ENCODE data around the gene PDZRN3. TPM values are rescaled to one million over a fixed set of nuclear protein-coding genes. Genes with fewer than 3 reads are reported as not detected.
"Not testable (repeated sequence)": the region's sequence is repeated elsewhere in the genome, so short reads cannot be mapped to it uniquely, and the experiment has no call there.

The PDZRN3 gene
- total RNA-seq, 1 donor from 2014 or later, result 21.9 TPM

DNA sequence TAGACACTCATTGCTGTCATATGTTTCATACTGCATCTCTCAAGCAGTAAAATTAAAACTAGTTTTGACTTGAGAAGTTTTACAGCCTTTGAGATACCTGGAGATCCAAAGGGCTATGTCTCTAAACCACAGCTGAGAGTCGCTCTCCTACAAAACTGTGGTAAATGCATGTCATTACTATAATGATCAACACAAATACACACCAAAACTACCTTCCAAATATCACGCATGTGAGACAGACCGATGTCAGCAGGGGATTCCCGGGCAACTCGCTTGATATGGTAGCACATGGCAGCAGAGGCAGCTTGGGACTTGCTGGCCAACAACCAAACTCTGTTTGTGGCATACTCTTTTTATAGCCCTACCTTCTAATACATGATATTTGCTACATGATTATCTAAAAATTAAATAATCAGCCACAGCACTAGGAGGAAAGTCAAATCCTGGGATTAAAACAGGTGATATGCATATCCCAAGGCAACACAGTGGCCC is 56.3 kb downstream of the PDZRN3 start:
- H3K36me3 Mint-ChIP-seq (ENCODE audit: unreplicated experiment), result no peaks in the 10 kb centered on the region
- no peak overlapping the region for H3K4me3 Mint-ChIP-seq (ENCODE audit: unreplicated experiment)
- no peak for DNase-seq
- no peak overlapping the region for H3K27ac Mint-ChIP-seq (ENCODE audit: unreplicated experiment)
- H3K4me1 Mint-ChIP-seq (ENCODE audit: low read depth, unreplicated experiment), result peaks cover 3% of the 10 kb centered on the region
- H3K27me3 Mint-ChIP-seq (ENCODE audit: unreplicated experiment), result no peaks in the 10 kb centered on the region
- TF ChIP-seq, protein P1, sequence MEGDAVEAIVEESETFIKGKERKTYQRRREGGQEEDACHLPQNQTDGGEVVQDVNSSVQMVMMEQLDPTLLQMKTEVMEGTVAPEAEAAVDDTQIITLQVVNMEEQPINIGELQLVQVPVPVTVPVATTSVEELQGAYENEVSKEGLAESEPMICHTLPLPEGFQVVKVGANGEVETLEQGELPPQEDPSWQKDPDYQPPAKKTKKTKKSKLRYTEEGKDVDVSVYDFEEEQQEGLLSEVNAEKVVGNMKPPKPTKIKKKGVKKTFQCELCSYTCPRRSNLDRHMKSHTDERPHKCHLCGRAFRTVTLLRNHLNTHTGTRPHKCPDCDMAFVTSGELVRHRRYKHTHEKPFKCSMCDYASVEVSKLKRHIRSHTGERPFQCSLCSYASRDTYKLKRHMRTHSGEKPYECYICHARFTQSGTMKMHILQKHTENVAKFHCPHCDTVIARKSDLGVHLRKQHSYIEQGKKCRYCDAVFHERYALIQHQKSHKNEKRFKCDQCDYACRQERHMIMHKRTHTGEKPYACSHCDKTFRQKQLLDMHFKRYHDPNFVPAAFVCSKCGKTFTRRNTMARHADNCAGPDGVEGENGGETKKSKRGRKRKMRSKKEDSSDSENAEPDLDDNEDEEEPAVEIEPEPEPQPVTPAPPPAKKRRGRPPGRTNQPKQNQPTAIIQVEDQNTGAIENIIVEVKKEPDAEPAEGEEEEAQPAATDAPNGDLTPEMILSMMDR (IDR thresholded peaks at IDR 0.05; ENCODE audit: partially characterized antibody, unreplicated experiment), result no peak
- no peaks in the 10 kb centered on the region for H3K9me3 Mint-ChIP-seq (ENCODE audit: unreplicated experiment)

DNA sequence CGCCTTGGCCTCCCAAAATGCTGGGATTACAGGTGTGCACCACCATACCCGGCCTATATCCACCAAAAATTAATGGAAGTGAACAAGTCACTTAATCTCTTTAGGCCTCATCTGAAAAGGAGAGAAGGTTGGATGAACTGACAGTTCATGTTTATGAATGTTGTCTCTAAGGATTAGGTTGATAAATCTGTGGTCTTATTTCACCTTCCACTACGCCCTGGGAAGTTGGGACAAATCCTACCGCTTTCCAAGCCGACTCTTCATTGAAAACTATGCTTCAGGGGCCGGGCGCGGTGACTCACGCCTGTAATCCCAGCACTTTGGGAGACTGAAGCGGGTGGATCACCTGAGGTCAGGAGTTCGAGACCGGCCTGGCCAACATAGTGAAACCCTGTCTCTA is 59.4 kb downstream of the PDZRN3 start:
- not testable (repeated sequence) for H3K36me3 Mint-ChIP-seq (ENCODE audit: unreplicated experiment); H3K9me3 Mint-ChIP-seq (ENCODE audit: unreplicated experiment); H3K27ac Mint-ChIP-seq (ENCODE audit: unreplicated experiment); H3K27me3 Mint-ChIP-seq (ENCODE audit: unreplicated experiment); H3K4me1 Mint-ChIP-seq (ENCODE audit: low read depth, unreplicated experiment); H3K4me3 Mint-ChIP-seq (ENCODE audit: unreplicated experiment); DNase-seq

DNA sequence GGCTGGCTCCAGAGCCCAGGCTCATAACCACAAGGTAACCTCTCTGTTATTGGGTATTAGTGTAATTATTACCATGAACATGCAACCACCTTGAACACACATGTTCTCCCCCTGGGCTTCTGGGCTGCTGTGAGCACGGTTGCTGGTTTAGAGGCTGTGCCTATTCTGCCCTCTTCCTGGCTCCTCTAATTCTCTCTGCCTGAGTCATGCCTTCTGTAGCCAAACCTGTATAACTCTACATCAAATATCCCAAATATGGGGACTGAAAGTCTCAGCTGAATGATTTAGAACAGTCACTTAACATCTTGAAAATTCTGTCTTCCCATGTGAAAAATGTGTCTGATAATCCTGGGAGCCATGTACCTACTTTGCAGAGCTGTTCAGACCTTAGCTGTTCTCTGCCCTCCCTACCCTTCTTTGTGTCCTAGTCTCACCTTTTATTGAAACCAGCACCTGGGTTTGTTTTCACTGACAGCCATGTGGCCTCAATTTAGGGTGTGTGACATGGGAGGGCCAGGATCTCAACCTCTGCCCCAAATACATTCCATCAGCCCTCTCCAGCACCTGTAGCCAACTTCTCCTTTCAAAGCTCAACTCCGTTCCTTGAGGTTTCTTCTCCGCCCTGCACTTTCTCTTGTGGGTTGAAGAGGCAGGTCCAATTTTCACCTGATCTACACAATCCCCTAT is 60.7 kb downstream of the PDZRN3 start:
- Mint-ChIP-seq H3K36me3 (ENCODE audit: unreplicated experiment) (no peaks in the 10 kb centered on the region), H3K27ac (ENCODE audit: unreplicated experiment) (no peak overlapping the region), H3K9me3 (ENCODE audit: unreplicated experiment) (no peaks in the 10 kb centered on the region), H3K4me3 (ENCODE audit: unreplicated experiment) (no peak overlapping the region), H3K4me1 (ENCODE audit: low read depth, unreplicated experiment) (peaks cover 2% of the 10 kb centered on the region), H3K27me3 (ENCODE audit: unreplicated experiment) (no peaks in the 10 kb centered on the region)
- TF ChIP-seq, protein P1 (IDR thresholded peaks at IDR 0.05; ENCODE audit: partially characterized antibody, unreplicated experiment), result no peak
- DNase-seq, result no peak

DNA sequence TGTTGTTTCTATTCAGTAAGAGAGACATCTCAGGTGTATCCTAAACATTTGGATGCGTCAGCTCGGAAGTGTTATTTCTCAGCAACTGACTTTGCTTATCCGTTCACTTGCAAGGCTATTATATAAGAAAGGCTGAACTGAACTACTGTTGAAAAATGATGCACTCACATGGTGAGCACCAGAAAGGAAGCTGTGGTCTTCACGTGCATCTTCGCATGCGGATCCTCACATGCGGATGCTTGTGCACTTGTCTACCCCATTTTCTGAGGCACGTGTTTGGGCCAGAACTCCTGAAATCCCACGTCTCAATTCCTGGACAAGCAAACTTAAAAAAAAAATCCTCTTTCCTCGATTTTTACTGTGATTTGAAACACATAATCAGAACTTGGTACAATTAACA is 63.2 kb downstream of the PDZRN3 start:
- H3K27me3 Mint-ChIP-seq (ENCODE audit: unreplicated experiment), result no peaks in the 10 kb centered on the region
- DNase-seq, result no peak
- H3K9me3 Mint-ChIP-seq (ENCODE audit: unreplicated experiment), result no peaks in the 10 kb centered on the region
- TF ChIP-seq, protein P1 (IDR thresholded peaks at IDR 0.05; ENCODE audit: partially characterized antibody, unreplicated experiment), result no peak
- no peaks in the 10 kb centered on the region for H3K36me3 Mint-ChIP-seq (ENCODE audit: unreplicated experiment)
- no peak overlapping the region for H3K4me3 Mint-ChIP-seq (ENCODE audit: unreplicated experiment)
- H3K27ac Mint-ChIP-seq (ENCODE audit: unreplicated experiment), result no peak overlapping the region
- H3K4me1 Mint-ChIP-seq (ENCODE audit: low read depth, unreplicated experiment), result peaks cover 17% of the 10 kb centered on the region

DNA sequence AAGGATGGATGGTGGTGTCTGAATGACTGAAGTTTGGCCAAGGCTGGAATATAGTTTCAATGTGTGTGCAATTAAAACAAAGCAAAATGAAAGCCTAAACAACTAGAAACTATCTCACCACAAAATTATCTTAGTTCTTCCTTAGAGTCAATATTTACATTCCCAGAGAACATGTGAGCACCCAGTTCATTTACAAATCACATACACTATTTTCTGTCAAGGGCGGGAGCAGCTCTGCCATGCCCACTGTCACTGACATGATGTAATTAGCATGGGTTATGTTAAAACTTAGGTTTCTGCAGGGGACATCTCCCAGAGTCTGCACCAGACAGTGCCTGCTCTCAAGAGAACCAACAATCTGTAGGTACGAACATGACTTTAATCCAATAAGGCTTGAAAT is 65.0 kb downstream of the PDZRN3 start:
- Mint-ChIP-seq H3K36me3 (ENCODE audit: unreplicated experiment) (no peaks in the 10 kb centered on the region), H3K27ac (ENCODE audit: unreplicated experiment) (no peak overlapping the region), H3K4me1 (ENCODE audit: low read depth, unreplicated experiment) (peaks cover 19% of the 10 kb centered on the region), H3K9me3 (ENCODE audit: unreplicated experiment) (no peaks in the 10 kb centered on the region), H3K4me3 (ENCODE audit: unreplicated experiment) (no peak overlapping the region), H3K27me3 (ENCODE audit: unreplicated experiment) (no peaks in the 10 kb centered on the region)
- TF ChIP-seq, protein P1 (IDR thresholded peaks at IDR 0.05; ENCODE audit: partially characterized antibody, unreplicated experiment), result no peak
- DNase-seq, result no peak

All from glutamatergic neuron (in vitro differentiated cells).